Chondrocyte (in vitro differentiated cells): ENCODE data around the gene AJAP1. TPM values are rescaled to one million over a fixed set of nuclear protein-coding genes. Genes with fewer than 3 reads are reported as not detected.

ENCODE experiments used
- DNase-seq: peaks from one replicate; pipeline ENCODE4 v3.0.0; 2021; ENCODE audit warnings: mixed read lengths, low spot score
- H3K27ac Mint-ChIP-seq: one replicate; pipeline ENCODE4 v1.8.0; 2021; ENCODE audit warnings: mild to moderate bottlenecking, moderate library complexity, mixed read lengths; ENCODE audit not compliant: unreplicated experiment
- H3K27me3 Mint-ChIP-seq: 2 replicates; pipeline ENCODE4 v1.8.0; 2021; ENCODE audit warnings: low read depth, mixed read lengths
- H3K36me3 Mint-ChIP-seq: 2 replicates; pipeline ENCODE4 v1.8.0; 2021; ENCODE audit warnings: low read depth, mixed read lengths
- H3K4me1 Mint-ChIP-seq: 2 replicates; pipeline ENCODE4 v1.8.0; 2021; ENCODE audit warnings: low read depth, mild to moderate bottlenecking, mixed read lengths
- H3K4me3 Mint-ChIP-seq: one replicate; pipeline ENCODE4 v1.8.0; 2021; ENCODE audit warnings: mild to moderate bottlenecking, moderate library complexity, mixed read lengths; ENCODE audit not compliant: unreplicated experiment
- H3K9me3 Mint-ChIP-seq: 2 replicates; pipeline ENCODE4 v1.8.0; 2021; ENCODE audit warnings: low read depth, mixed read lengths
- CTCF ChIP-seq: fragments of 200-600 bp; sonication (generic); IDR thresholded peaks from 2 replicates; pipeline ENCODE4 v1.5.0; 2021; ENCODE audit warnings: antibody characterized with exemption, mild to moderate bottlenecking, moderate library complexity
- total RNA-seq: library from RNA; stranded (reverse); gene quantifications from 3 replicates; pipeline ENCODE4 v1.2.1, GENCODE V29; 2021

Gene AJAP1
- total RNA-seq, 1 donor from 2014 or later = not detected

GRCh38 chr1:4692437-4692836 is 38.0 kb downstream of the AJAP1 start:
- no peak overlapping the region for H3K27ac Mint-ChIP-seq
- no peak for DNase-seq
- peaks cover 18% of the 10 kb centered on the region for H3K9me3 Mint-ChIP-seq
- H3K36me3 Mint-ChIP-seq = no peaks in the 10 kb centered on the region
- no peak for TF ChIP-seq CTCF
- no peaks in the 10 kb centered on the region for H3K4me1 Mint-ChIP-seq
- no peak overlapping the region for H3K4me3 Mint-ChIP-seq
- H3K27me3 Mint-ChIP-seq = no peaks in the 10 kb centered on the region

- no peak for TF ChIP-seq CTCF
- peaks cover 18% of the 10 kb centered on the region for H3K9me3 Mint-ChIP-seq
- H3K36me3 Mint-ChIP-seq = no peaks in the 10 kb centered on the region
- DNase-seq = no peak
- no peaks in the 10 kb centered on the region for H3K4me1 Mint-ChIP-seq
- H3K4me3 Mint-ChIP-seq = no peak overlapping the region
- no peak overlapping the region for H3K27ac Mint-ChIP-seq
- H3K27me3 Mint-ChIP-seq = no peaks in the 10 kb centered on the region
These were observed 38.9 kb downstream of the AJAP1 start for GRCh38 chr1:4693331-4693730.

- H3K36me3 Mint-ChIP-seq = no peaks in the 10 kb centered on the region
- H3K4me1 Mint-ChIP-seq = no peaks in the 10 kb centered on the region
- no peak overlapping the region for H3K27ac Mint-ChIP-seq
- peak; percentile 80 for DNase-seq
- H3K27me3 Mint-ChIP-seq = no peaks in the 10 kb centered on the region
- TF ChIP-seq CTCF = no peak
- H3K9me3 Mint-ChIP-seq = peaks cover 18% of the 10 kb centered on the region
- no peak overlapping the region for H3K4me3 Mint-ChIP-seq
These were observed 39.5 kb downstream of the AJAP1 start for GRCh38 chr1:4693891-4694290.

- DNase-seq = peak; percentile 82
- Mint-ChIP-seq H3K4me3 (no peak overlapping the region), H3K27ac (no peak overlapping the region), H3K9me3 (peaks cover 18% of the 10 kb centered on the region), H3K36me3 (no peaks in the 10 kb centered on the region), H3K4me1 (peaks cover 5% of the 10 kb centered on the region), H3K27me3 (no peaks in the 10 kb centered on the region)
- no peak for TF ChIP-seq CTCF
These were observed 40.1 kb downstream of the AJAP1 start for GRCh38 chr1:4694492-4694891.

- Mint-ChIP-seq H3K9me3 (peaks cover 18% of the 10 kb centered on the region), H3K36me3 (no peaks in the 10 kb centered on the region), H3K27ac (no peak overlapping the region), H3K4me3 (no peak overlapping the region), H3K4me1 (peaks cover 13% of the 10 kb centered on the region), H3K27me3 (no peaks in the 10 kb centered on the region)
- DNase-seq = peak; percentile 69
- TF ChIP-seq CTCF = no peak
These were observed 40.8 kb downstream of the AJAP1 start for GRCh38 chr1:4695241-4695640.
